Upper lobe of left lung (tissue), 6 donors: ENCODE results near the gene SCARB2. TPM values are rescaled to one million over a fixed set of nuclear protein-coding genes. Genes with fewer than 3 reads are reported as not detected.

Source experiments
- ATAC-seq, 2 donors: fragments of 200-7000 bp; cut with Tn5 transposase; one replicate each; pipeline ENCODE4 v1.9.1; 2022; ENCODE audit warnings: mild to moderate bottlenecking in 2 of 2, moderate library complexity in 2 of 2; ENCODE audit not compliant: low FRiP score in 2 of 2
- DNase-seq, 2 donors: peaks; one replicate each; pipeline ENCODE4 v3.0.0-alpha.2; 2019 to 2020
- H3K27ac ChIP-seq, 4 donors: fragments of 200-600 bp; sonication (generic); one replicate each; pipeline ENCODE4 v1.5.1; 2016 to 2019
- H3K27me3 ChIP-seq, 4 donors: fragments of 200-600 bp; sonication (generic); one replicate each; pipeline ENCODE4 v1.5.1; 2017 to 2019
- H3K36me3 ChIP-seq, 4 donors: fragments of 200-600 bp; sonication (generic); one replicate each; pipeline ENCODE4 v1.5.1; 2016 to 2019
- H3K4me1 ChIP-seq, 4 donors: fragments of 200-600 bp; sonication (generic); one replicate each; pipeline ENCODE4 v1.5.1; 2018 to 2019
- H3K4me3 ChIP-seq, 4 donors: fragments of 200-600 bp; sonication (generic); one replicate each; pipeline ENCODE4 v1.5.1; 2017 to 2019; ENCODE audit warnings: mild to moderate bottlenecking in 2 of 4, moderate library complexity in 1 of 4
- H3K9me3 ChIP-seq, 4 donors: fragments of 200-600 bp; sonication (generic); one replicate each; pipeline ENCODE4 v1.5.1; 2018 to 2019
- EP300 ChIP-seq, 4 donors: sonication (generic); formaldehyde crosslinking; IDR thresholded peaks; one replicate each; pipeline ENCODE4 v1.5.1; 2017; ENCODE audit warnings: antibody characterized with exemption in 4 of 4, control low read depth in 2 of 4
- POLR2A ChIP-seq, 4 donors: fragments of 450-650 bp; IDR thresholded peaks; one replicate each; pipeline ENCODE4 v1.5.1; 2016 to 2017; ENCODE audit warnings: antibody characterized with exemption in 4 of 4, mild to moderate bottlenecking in 2 of 4
- POLR2AphosphoS5 ChIP-seq, 2 donors: sonication (generic); formaldehyde crosslinking; IDR thresholded peaks; one replicate each; pipeline ENCODE4 v1.5.1; 2017; ENCODE audit warnings: antibody characterized with exemption in 2 of 2
- WGBS, 2 donors: methylation state at CpG; one replicate each; pipeline ENCODE4 v1.1.5; 2017 to 2018; 5-methylcytosine and 5-hydroxymethylcytosine counted together
- total RNA-seq, 6 donors: library from RNA; depleted of rRNA in 4 of 6; stranded (reverse); fragments of >200 nt in 4 of 6; gene quantifications; one replicate each; pipeline versions ENCODE4 v1.1.0 to v1.2.1, GENCODE V29; 2016 to 2021
- TF ChIP-seq, protein P1 (sequence below), 6 experiments: fragments of 450-650 bp in 4 of 6; fragments of 200-600 bp in 2 of 6; sonication (generic) in 2 of 6; IDR thresholded peaks; one replicate each; pipeline ENCODE4 v1.5.1; 2016 to 2019; ENCODE audit warnings: antibody characterized with exemption in 6 of 6
- donor health status: DM: no; HTN: no; CAD: no; lungs with moderate emphysema.
- donor health status: DM: no; HTN: yes; CAD: no; lungs with severe emphysema.

Gene SCARB2
- total RNA-seq, 6 donors from 2014 or later, result 103 to 190 (median 174) TPM

DNA sequence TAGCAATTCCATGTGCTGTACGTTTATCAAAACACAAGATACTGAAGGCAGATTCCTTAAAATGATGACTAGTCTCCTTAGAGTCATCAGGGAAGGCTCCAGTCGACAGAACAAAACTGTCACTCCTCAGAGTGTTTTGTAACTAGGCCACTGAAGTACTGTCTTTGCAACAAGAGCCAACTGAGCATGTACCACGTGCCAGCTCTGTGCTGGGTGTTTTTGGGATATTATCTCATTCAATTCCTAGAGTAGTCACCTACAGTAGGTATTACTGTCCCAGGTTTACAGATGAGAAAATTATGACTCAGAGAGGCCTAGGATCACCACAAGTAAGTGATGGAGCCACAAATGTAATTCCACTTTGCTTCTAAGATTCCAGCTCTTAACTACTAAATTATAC lies 47.1 kb downstream of the SCARB2 start:
- H3K27me3 ChIP-seq, result no peaks in the 10 kb centered on the region
- peaks cover 43 to 94% (median 53%) of the 10 kb centered on the region in 4 donors for H3K36me3 ChIP-seq
- DNase-seq (no peak), ATAC-seq (no peak)
- TF ChIP-seq POLR2A (IDR thresholded peaks at IDR 0.05) (no peak), POLR2AphosphoS5 (IDR thresholded peaks at IDR 0.05) (no peak), EP300 (IDR thresholded peaks at IDR 0.05) (no peak)
- TF ChIP-seq, protein P1, sequence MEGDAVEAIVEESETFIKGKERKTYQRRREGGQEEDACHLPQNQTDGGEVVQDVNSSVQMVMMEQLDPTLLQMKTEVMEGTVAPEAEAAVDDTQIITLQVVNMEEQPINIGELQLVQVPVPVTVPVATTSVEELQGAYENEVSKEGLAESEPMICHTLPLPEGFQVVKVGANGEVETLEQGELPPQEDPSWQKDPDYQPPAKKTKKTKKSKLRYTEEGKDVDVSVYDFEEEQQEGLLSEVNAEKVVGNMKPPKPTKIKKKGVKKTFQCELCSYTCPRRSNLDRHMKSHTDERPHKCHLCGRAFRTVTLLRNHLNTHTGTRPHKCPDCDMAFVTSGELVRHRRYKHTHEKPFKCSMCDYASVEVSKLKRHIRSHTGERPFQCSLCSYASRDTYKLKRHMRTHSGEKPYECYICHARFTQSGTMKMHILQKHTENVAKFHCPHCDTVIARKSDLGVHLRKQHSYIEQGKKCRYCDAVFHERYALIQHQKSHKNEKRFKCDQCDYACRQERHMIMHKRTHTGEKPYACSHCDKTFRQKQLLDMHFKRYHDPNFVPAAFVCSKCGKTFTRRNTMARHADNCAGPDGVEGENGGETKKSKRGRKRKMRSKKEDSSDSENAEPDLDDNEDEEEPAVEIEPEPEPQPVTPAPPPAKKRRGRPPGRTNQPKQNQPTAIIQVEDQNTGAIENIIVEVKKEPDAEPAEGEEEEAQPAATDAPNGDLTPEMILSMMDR (IDR thresholded peaks at IDR 0.05), result no peak
- H3K4me3 ChIP-seq, result no peak overlapping the region
- 90 to 91% methylated on average over 3 of the region's 3 CpGs for WGBS, 2 donors
- H3K9me3 ChIP-seq, result no peaks in the 10 kb centered on the region
- no peaks in the 10 kb centered on the region for H3K4me1 ChIP-seq
- H3K27ac ChIP-seq, result no peak overlapping the region

DNA sequence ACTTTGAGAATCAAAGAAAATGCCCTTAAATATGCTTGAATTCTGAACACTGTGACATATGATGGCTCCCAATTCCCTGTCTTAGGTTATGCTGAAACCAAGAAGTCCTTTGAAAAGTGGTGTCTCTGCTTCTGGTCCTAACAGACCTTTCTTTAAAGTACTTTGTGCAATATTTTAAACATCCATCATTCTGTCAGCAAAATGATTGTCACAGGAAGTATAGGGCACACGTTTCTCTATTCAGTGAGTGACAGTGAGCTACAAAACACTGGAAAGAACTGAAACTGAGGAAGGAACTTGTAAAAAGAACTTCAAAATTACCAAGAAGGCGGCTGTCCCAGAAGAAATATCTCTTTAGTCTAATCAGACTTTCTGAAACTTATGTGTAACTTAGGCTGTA lies 53.3 kb downstream of the SCARB2 start:
- WGBS, 2 donors, result 13 to 40% methylated on average over 2 of the region's 2 CpGs
- DNase-seq (no peak), ATAC-seq (no peak)
- Histone ChIP-seq H3K4me1 (no peaks in the 10 kb centered on the region), H3K9me3 (no peaks in the 10 kb centered on the region), H3K36me3 (peaks cover 17 to 69% (median 38%) of the 10 kb centered on the region in 4 donors), H3K27me3 (no peaks in the 10 kb centered on the region), H3K4me3 (no peak overlapping the region), H3K27ac (no peak overlapping the region)
- TF ChIP-seq EP300 (IDR thresholded peaks at IDR 0.05) (no peak), POLR2A (IDR thresholded peaks at IDR 0.05) (no peak), POLR2AphosphoS5 (IDR thresholded peaks at IDR 0.05) (no peak)
- TF ChIP-seq, protein P1 (IDR thresholded peaks at IDR 0.05), result no peak

DNA sequence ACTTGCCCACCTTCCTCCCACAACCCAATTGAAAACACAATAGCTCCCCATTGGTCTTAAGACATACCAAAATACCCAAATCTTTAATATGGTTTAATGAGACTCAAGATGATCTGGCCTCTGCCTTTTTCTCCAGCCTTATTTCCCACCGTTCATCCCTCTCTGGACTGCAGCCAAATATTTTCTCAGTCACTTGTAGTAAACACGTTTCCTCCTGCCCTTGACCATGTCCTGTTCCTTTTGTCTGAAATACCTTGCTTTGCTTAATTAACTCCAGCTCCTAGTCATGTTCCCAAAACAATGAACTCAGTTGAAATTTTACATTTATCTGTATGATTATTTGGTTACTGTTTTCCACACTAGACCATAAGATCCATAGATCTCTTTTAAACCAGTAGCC lies 57.0 kb downstream of the SCARB2 start:
- WGBS, 2 donors, result 8 to 17% methylated on average over 2 of the region's 2 CpGs

DNA sequence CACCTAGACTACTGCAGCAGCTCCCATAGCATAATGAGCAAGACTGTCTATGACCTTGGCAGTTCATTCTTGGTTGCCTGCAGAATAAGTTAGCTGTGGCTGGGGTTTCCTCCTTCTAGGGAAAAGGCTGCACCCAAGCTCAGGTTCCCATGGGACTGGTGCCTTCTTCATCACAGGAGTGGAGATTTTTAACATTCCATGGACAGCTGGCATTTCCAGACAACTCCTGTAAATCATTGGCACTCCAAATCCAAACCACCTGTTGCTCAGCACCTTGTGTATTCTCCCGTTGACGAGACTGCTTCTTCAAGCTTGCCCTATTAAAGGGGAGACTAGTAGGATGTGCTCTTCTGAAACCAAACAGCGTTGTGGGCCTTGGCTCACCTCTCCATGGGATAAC lies 57.6 kb downstream of the SCARB2 start:
- ATAC-seq (no peak), DNase-seq (no peak)
- H3K9me3 ChIP-seq, result no peaks in the 10 kb centered on the region
- TF ChIP-seq EP300 (IDR thresholded peaks at IDR 0.05), result no peak
- TF ChIP-seq POLR2AphosphoS5 (IDR thresholded peaks at IDR 0.05), result no peak
- no peak for TF ChIP-seq POLR2A (IDR thresholded peaks at IDR 0.05)
- TF ChIP-seq, protein P1 (IDR thresholded peaks at IDR 0.05), result no peak
- peaks cover 0 to 28% (median 8%) of the 10 kb centered on the region in 4 donors for H3K36me3 ChIP-seq
- no peaks in the 10 kb centered on the region for H3K27me3 ChIP-seq
- H3K4me1 ChIP-seq, result no peaks in the 10 kb centered on the region
- H3K27ac ChIP-seq, result no peak overlapping the region
- H3K4me3 ChIP-seq, result no peak overlapping the region
- WGBS, 2 donors, result 83 to 84% methylated on average over 3 of the region's 3 CpGs

More for the DNA sequence above, 57.0 kb downstream of the SCARB2 start:
- no peak for TF ChIP-seq POLR2A (IDR thresholded peaks at IDR 0.05)
- TF ChIP-seq EP300 (IDR thresholded peaks at IDR 0.05), result no peak
- TF ChIP-seq, protein P1 (IDR thresholded peaks at IDR 0.05), result no peak
- no peak for TF ChIP-seq POLR2AphosphoS5 (IDR thresholded peaks at IDR 0.05)
- DNase-seq (no peak), ATAC-seq (no peak)
- H3K4me1 ChIP-seq, result no peaks in the 10 kb centered on the region
- H3K4me3 ChIP-seq, result no peak overlapping the region
- H3K9me3 ChIP-seq, result no peaks in the 10 kb centered on the region
- H3K27ac ChIP-seq, result no peak overlapping the region
- no peaks in the 10 kb centered on the region for H3K27me3 ChIP-seq
- H3K36me3 ChIP-seq, result peaks cover 5 to 35% (median 15%) of the 10 kb centered on the region in 4 donors

DNA sequence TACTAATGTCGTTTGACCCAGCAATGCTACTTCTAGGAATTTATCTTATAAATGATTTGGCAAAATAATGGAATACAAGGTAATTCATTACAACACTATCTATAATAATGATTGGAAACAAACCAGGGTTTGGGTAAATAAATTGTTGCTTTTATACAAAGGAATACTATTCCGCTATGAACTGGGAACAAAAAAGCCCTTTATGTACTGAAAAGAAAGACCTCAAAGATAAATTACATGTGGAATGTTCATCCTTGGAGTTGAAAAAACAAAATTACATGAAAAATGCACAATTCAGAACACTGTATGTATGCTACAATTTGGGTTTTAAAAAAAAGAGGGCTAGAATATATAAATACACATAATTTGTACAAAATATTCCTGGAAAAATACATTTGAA lies 60.3 kb downstream of the SCARB2 start:
- TF ChIP-seq POLR2AphosphoS5 (IDR thresholded peaks at IDR 0.05), result no peak
- no peak for TF ChIP-seq POLR2A (IDR thresholded peaks at IDR 0.05)
- TF ChIP-seq, protein P1 (IDR thresholded peaks at IDR 0.05), result no peak
- TF ChIP-seq EP300 (IDR thresholded peaks at IDR 0.05), result no peak
- DNase-seq, result no peak
- Histone ChIP-seq H3K36me3 (peaks cover 0 to 2% (median 0%) of the 10 kb centered on the region in 4 donors), H3K9me3 (no peaks in the 10 kb centered on the region), H3K27ac (no peak overlapping the region), H3K27me3 (no peaks in the 10 kb centered on the region), H3K4me3 (no peak overlapping the region), H3K4me1 (peaks cover 5 to 10% (median 8%) of the 10 kb centered on the region in 4 donors)
- no peak for ATAC-seq
- 92 to 93% methylated on average over 2 of the region's 2 CpGs for WGBS, 2 donors
